GOT3 (cell line): Measurements from ENCODE around the gene TMEM248.
"Not testable (repeated sequence)": the region's sequence is repeated elsewhere in the genome, so short reads cannot be mapped to it uniquely, and the experiment has no call there.

Source experiments
- DNase-seq: peaks from one replicate; lab custom pipeline; 2025; ENCODE audit warnings: mixed read lengths; lab: John Stamatoyannopoulos, UW

The TMEM248 gene

DNA sequence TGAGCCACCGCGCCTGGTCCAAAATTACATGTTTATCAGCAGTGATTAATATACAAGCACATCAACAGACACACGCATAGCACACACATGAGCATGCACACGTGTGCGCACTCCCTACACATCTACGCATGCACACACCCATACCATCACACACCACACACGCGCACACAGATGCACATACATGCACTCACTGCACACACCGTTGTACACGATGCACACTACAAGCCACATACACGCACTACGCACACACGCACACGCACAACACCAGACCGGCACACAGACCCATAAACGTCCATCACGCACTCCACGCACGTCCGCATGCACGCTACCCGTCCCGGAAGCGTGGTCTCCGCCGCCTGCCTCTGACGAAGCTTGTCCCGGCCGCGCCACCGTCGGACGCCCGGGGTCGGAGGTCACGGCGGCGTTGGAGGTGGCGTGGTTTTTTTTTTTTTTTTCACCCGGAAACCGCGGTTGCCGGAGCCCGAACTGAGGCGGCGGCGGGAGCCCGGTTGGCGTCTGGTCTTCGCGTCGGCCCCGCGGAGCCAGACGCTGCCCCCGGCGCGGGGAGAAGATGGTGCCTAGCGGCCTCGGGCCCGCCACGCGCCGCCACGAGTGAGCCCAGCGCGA is at the start of gene TMEM248:
TSS of gene TMEM248 (plus strand) at position 457 of the 627 bp plus-strand sequence. CDS start 20,641 bp downstream, outside the sequence.
- peak; percentile 72 for DNase-seq

GRCh38 chr7:66873476-66873875 is 47.5 kb upstream of the TMEM248 start:
- no peak for DNase-seq

GRCh38 chr7:66877577-66878300 is 43.3 kb upstream of the TMEM248 start:
- DNase-seq = no peak

- DNase-seq = not testable (repeated sequence)
These were observed 42.7 kb upstream of the TMEM248 start for GRCh38 chr7:66878301-66878685.

- no peak for DNase-seq
These were observed 41.0 kb upstream of the TMEM248 start for GRCh38 chr7:66880053-66880452.

DNA sequence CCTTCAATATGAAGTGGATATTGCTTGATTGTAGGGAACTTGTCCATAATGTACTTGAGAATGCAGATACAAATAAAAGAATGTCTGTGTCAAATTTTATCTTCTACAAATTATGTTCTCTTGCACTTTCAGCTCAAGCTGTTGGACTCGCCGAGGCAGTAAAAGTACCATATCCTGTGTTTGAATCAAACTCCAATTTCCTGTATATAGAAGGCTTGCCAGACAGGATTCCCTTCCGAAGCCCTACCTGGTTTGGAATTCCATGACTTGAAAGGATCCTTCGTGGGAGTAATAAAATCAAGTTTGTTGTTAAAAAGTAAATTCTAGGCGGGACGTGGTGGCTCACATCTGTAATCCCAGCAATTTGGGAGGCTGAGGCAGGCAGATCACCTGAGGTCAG is 40.4 kb upstream of the TMEM248 start:
- not testable (repeated sequence) for DNase-seq

DNA sequence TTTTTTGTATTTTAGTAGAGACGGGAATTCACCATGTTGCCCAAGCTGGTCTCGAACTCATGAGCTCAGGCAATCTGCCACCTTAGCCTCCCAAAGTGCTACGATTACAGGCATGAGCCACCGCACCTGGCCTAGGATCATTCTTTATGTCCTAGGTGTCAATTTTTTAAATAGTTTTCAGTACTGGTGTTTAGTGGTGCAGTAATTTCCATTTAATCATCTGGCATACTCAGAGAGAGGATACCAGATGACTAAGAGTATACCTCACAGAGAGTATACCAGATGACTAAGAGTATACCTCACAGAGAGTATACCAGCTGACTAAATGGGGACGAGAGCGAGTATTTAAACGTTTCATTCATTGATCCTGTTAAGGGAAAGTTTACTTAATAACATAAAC is 37.3 kb upstream of the TMEM248 start:
- no peak for DNase-seq

DNA sequence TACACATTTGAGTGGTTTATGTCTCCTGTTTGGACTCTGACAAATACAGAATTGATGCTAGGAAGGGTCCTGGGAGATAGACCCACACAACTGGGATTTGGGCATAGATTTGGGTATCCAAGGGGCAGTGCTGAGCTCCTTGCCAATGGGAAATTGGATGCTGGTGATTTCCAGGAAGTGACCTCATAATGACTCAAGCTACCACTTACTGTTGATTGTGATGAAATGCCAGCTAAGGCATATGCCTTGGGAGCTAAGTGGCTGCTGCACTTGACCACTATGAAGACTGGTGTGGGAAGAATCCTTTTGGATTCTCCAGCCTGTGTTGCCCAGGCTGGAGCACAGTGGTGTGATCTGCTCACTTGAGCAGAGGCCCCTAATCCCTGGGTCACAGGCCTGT is 36.5 kb upstream of the TMEM248 start:
- DNase-seq = not testable (repeated sequence)

- no peak for DNase-seq
These were observed 34.9 kb upstream of the TMEM248 start for GRCh38 chr7:66886152-66886551.

GRCh38 chr7:66888223-66888622 is 32.8 kb upstream of the TMEM248 start:
- DNase-seq = not testable (repeated sequence)

- DNase-seq = no peak
These were observed 26.5 kb upstream of the TMEM248 start for GRCh38 chr7:66894463-66895080.

DNA sequence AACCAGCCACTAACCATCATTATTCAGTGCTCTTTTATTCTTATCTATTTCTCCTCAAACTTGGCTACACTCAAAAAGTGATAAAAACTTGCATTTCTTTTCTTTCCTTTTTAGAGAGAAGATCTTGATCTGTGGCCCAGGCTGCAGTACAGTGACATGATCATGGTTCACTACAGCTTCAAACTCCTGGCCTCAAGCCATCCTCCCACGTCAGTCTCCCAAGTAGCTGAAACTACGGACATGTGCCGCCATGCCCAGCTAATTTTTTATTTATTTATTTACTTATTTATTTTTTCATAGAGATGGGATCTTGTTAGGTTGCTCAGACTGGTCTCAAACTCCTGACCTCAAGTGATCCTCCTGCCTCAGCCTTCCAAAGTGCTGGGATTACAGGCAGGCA is 24.6 kb upstream of the TMEM248 start:
- DNase-seq = no peak

DNA sequence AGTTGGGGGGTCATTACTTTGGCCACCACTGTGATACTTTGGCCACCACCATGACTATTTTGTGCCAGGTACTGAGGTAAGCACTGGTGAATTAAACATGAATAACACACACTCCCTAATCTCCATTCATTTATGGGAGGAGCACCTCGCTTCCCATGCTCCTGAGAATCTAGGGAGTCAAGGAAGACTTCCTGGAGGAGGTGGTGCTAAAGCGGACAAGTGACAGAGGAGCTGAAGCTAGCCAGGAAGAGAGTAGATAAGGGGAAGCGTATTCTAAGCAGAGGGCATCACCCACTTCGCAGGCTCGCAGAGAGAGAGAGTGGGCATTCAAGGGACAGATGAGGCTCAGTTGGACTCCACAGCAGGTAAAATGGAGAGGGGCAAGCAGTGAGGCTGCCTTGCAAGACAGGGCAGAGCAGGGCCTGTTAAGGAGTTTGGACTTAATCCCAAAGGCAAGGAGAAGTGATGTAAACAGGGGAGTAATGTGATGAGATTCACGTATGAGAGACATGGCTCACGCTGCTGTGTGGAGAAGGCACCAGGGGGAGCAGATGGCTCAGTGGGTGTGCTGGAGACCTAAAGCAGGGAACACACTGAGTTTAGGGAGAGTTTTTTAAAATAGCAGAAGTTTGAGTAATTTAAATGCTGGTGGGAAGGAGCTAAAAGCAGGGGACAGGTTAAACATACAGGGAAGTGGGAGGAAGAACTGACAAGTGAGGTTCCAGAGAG is 21.3 kb upstream of the TMEM248 start:
- DNase-seq = no peak

DNA sequence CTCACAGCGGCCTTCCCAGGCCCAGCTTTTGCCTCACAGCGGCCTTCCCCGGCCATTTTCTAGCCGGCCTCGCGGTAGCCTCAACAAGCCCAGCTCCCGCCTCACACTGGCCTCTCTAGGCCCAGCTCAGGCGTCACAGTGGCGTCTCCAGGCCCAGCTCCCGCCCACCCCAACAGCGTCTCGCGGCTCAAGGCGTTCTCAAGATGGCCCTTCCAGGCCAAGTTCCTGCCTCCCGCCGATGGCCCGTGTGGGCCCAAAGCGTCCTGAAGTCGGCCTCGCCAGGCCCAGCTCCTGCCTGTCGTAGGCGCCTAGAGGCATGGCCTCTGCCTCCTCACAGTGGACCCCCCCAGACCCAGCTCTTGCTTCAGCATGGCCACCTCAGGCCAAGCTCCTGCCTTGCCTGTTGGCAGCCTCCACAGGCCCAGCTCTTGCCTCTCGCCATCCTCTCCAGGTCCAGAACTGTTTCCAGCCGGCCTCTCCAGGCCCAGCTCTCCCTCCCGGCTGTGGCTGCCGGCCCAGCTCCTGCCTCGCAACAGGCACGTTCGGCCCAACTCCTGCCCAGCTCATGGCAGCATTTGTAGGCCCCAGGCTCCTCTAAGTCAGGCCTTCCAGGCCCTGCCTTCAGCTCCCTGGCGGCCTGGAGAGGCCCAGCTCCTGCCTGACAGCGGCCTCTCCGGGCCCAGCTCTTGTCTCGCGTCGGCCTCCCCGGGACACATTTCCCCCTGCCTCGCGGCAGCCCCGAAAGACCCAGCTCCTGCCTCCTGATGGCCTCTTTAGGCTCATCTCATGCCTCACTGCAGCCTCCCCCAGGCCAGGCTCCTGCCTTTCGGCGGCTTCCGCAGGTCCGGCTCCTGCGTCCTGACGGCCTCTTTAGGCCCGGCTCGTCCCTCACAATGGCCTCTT is 18.8 kb upstream of the TMEM248 start:
- DNase-seq = no peak

DNA sequence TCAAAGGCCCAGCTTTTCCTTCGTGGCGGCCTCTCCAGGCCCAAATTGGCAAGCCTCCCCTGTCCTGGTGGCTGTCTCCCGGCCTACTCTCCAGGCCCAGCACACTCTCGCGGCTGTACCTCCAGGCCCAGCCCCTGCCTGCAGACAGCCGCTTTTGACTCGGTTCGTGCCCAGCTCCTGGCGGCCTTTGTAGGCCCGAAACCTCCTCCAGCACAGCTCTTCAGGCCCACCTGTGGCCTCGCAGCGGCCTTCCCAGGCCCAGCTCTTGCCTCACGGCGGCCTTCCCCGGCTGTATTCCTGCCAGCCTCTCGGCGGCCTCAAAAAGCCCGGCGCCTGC is 18.2 kb upstream of the TMEM248 start:
- DNase-seq = no peak

DNA sequence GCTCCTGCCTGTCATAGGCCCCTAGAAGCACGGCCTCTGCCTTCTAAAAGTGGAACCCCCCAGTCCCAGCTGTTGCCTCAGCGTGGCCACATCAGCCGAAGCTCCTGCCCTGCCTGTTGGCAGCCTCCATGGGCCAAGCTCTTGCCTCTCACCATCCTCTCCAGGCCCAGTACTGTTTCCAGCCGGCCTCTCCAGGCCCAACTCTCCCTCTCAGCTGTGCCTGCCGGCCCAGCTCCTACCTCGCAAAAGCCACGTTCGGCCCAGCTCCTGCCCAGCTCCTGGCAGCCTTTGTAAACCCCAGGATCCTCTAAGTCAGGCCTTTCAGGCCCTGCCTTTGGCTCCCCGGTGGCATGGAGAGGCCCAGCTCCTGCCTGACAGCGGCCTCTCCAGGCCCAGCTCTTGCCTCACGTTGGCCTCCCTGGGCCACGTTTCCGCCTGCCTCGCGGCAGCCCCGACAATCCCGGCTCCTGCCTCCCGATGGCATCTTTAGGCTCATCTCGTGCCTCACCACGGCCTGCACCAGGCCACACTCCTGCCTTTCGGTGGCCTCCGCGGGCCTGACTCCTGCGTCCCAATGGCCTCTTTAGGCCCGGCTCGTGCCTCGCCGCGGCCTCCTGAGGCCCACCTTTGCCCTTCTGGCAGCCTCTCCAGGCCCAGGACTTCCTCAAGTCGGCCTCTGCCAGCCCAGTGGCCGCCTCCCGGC is 17.5 kb upstream of the TMEM248 start:
- no peak for DNase-seq

GRCh38 chr7:66904063-66904593 is 16.9 kb upstream of the TMEM248 start:
- DNase-seq = no peak

- DNase-seq = no peak
These were observed 15.7 kb upstream of the TMEM248 start for GRCh38 chr7:66905278-66905677.

GRCh38 chr7:66905689-66906088 is 15.3 kb upstream of the TMEM248 start:
- DNase-seq = no peak

- no peak for DNase-seq
These were observed 13.3 kb upstream of the TMEM248 start for GRCh38 chr7:66907731-66908130.

GRCh38 chr7:66908598-66908997 is 12.4 kb upstream of the TMEM248 start:
- not testable (repeated sequence) for DNase-seq
